Kidney (tissue), 14 donors: ENCODE results near the gene MRPL52. TPM values are rescaled to one million over a fixed set of nuclear protein-coding genes. Genes with fewer than 3 reads are reported as not detected.
"Not testable (repeated sequence)": the region's sequence is repeated elsewhere in the genome, so short reads cannot be mapped to it uniquely, and the experiment has no call there.

ENCODE experiments used
- DNase-seq, 5 donors: peaks; one replicate each; pipeline ENCODE4 v3.0.0-alpha.2; 2013 to 2020
- FAIRE-seq: peaks from 2 replicates; lab custom pipeline; 2012; peaks lifted over from hg19 to GRCh38; lab: Jason Lieb, UNC
- H3K27ac ChIP-seq, 2 donors: one replicate each; pipeline ENCODE4 v1.7.0; 2013; ENCODE audit warnings: low read depth in 2 of 2, low read length in 2 of 2, inconsistent platforms in 1 of 2
- H3K27me3 ChIP-seq: one replicate; pipeline ENCODE4 v1.7.1; 2013; ENCODE audit warnings: low read length, inconsistent platforms; ENCODE audit not compliant: control insufficient read depth, insufficient read depth
- H3K36me3 ChIP-seq, 3 donors: one replicate each; pipeline versions ENCODE4 v1.7.0 to v1.7.1; 2013; ENCODE audit warnings: low read length in 3 of 3, control low read depth in 1 of 3, inconsistent platforms in 1 of 3; ENCODE audit not compliant: insufficient read depth in 3 of 3, control insufficient read depth in 2 of 3
- H3K4me1 ChIP-seq, 3 donors: one replicate each; pipeline versions ENCODE4 v1.7.0 to v1.7.1; 2013; ENCODE audit warnings: low read length in 3 of 3, inconsistent platforms in 1 of 3, low read depth in 1 of 3; ENCODE audit not compliant: control insufficient read depth in 2 of 3, insufficient read depth in 2 of 3
- H3K4me3 ChIP-seq, 3 donors: one replicate each; pipeline versions ENCODE4 v1.7.0 to v1.8.1; 2013; ENCODE audit warnings: low read length in 3 of 3, control low read depth in 1 of 3, inconsistent platforms in 1 of 3
- H3K9ac ChIP-seq, 3 donors: one replicate each; pipeline versions ENCODE4 v1.7.0 to v1.7.1; 2013; ENCODE audit warnings: low read length in 3 of 3, control low read depth in 1 of 3, inconsistent platforms in 1 of 3
- H3K9me3 ChIP-seq, 3 donors: one replicate each; pipeline versions ENCODE4 v1.7.0 to v1.7.1; 2013; ENCODE audit warnings: low read length in 3 of 3, control low read depth in 1 of 3, inconsistent platforms in 1 of 3; ENCODE audit not compliant: control insufficient read depth in 2 of 3, insufficient read depth in 1 of 3
- intact Hi-C: fragments of 100-400 bp; cut with DNase I; formaldehyde crosslinking; loops from one replicate; pipeline ENCODE4 v1.11.1; 2022
- polyA plus RNA-seq: library from polyadenylated mRNA; stranded (reverse); fragments of 350-450 nt; fragmentation: Illumina TruSeq; extraction: RNeasy Lipid Tissue Mini Kit (QIAGEN cat#74804); gene quantifications from one replicate; pipeline ENCODE4 v1.2.3, GENCODE V29; 2014; ENCODE audit warnings: low read depth, low replicate concordance; ENCODE audit not compliant: insufficient read depth
- total RNA-seq: library from RNA; stranded (reverse); fragmentation: NEBNext Ultra II Directional; extraction: Animal tissue kit (Norgen Biotek cat#: 25700); gene quantifications from one replicate; pipeline ENCODE4 v1.2.1, GENCODE V29; 2021
- TF ChIP-seq, protein P1 (sequence below): IDR thresholded peaks from 3 replicates; pipeline ENCODE4 v1.5.1; 2012; ENCODE audit warnings: mild to moderate bottlenecking, moderate library complexity, borderline replicate concordance; ENCODE audit not compliant: insufficient read depth; ENCODE audit errors: extremely low read depth
- donor health status: control.
- donor health status: control.
- donor health status: control.
- donor health status: control.
- donor health status: control.
- donor health status: DM: yes; HTN: yes; CAD: no.
- donor health status: Normal renal cell carcinoma (clear cell type).

The MRPL52 gene
- total and polyA plus RNA-seq, 2 donors from 2014 or later: 74.3 to 255 TPM

DNA sequence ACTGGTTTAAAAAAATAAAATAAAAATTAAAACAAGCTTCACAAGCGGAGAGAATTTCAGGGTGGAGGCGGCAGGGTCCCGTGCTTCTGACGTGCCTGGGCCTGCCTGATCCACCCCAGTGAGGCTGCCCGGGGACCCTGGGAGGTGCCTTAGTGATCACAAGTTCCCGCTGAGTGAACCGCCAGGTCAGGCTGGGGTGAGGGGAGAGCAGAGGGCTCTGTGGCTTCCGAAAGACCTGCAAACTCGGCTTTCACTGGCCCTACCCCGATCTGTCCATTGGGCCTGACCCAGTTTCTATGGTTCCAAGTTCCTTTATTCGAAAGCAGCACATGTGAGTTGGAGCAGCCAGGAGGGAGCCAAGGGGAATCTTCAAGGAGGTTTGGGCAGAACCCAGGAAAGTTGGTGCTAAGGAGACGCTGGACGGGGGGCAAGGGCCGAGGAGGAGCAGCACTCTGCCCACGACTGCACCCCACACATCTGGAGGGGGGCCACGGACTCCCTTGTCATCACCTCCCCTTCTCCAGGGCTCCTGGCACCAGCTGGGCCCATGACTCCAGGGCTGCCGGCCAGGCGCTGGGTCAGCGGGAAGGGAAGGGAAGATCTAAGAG, 19.6 kb downstream of the MRPL52 start:
- Histone ChIP-seq H3K4me3 (no peak overlapping the region), H3K9ac (peak overlapping the region in 1 of 3 donors; percentile 46), H3K27me3 (no peaks in the 10 kb centered on the region), H3K36me3 (peaks cover 6 to 18% (median 7%) of the 10 kb centered on the region in 3 donors), H3K9me3 (no peaks in the 10 kb centered on the region), H3K27ac (peak overlapping the region; percentile 71 to 76), H3K4me1 (peaks cover 3 to 21% (median 10%) of the 10 kb centered on the region in 3 donors)
- DNase-seq: peak; percentile 27 to 84 (median 35)
- TF ChIP-seq, protein P1, sequence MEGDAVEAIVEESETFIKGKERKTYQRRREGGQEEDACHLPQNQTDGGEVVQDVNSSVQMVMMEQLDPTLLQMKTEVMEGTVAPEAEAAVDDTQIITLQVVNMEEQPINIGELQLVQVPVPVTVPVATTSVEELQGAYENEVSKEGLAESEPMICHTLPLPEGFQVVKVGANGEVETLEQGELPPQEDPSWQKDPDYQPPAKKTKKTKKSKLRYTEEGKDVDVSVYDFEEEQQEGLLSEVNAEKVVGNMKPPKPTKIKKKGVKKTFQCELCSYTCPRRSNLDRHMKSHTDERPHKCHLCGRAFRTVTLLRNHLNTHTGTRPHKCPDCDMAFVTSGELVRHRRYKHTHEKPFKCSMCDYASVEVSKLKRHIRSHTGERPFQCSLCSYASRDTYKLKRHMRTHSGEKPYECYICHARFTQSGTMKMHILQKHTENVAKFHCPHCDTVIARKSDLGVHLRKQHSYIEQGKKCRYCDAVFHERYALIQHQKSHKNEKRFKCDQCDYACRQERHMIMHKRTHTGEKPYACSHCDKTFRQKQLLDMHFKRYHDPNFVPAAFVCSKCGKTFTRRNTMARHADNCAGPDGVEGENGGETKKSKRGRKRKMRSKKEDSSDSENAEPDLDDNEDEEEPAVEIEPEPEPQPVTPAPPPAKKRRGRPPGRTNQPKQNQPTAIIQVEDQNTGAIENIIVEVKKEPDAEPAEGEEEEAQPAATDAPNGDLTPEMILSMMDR: no peak
- no peak for FAIRE-seq
- intact Hi-C loops: no loop called here

DNA sequence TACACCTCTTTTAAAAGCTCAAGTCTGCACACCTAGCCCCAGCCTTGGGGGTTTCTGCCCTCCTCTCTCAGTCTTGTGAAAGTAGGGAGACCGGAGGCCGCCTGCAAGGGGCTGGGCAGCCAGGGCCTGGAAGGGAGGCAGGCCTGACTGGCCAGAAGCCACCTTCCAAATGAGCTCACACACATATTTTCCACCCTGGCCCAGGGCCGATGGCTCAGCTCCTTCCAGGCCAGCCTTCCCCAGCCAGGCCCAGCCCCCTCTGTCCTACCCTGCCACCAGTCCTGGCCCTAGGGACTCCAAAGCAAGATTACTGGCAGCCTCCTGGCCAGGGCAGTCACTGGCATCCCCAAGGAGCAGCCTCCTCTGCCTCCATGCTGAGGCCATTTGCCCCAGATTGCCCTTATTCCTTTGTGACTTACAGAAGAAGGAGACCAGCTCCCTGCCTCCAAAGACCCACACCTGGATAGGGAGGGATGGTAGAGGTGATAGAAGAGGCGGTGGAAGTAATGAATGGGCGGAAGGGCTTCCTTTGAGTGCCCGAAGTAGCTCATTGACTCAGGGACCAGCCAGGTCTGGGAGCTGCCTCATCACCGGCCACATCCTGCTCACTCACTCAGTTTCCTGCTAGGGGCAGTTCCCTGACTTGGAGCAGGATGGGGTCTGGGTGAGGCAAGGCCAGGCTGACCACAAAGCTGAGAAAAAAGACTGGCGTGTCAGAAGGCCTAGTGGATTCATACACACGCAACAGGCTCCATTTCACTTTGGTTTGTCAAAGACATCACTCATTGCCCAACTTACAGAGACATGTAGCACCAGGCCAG, 21.5 kb downstream of the MRPL52 start:
- no peak for FAIRE-seq
- TF ChIP-seq, protein P1: no peak
- intact Hi-C loops: loop anchor here (10.0 kb wide), 1 partner anchor 276 kb away; no protein-coding TSS in a partner anchor
- H3K9me3 ChIP-seq: no peaks in the 10 kb centered on the region
- peak in 2 of 5 donors; percentile 41 to 94 for DNase-seq
- H3K4me3 ChIP-seq: no peak overlapping the region
- H3K27ac ChIP-seq: peak overlapping the region; percentile 67 to 86
- H3K9ac ChIP-seq: peak overlapping the region in 1 of 3 donors; percentile 26
- peaks cover 3 to 21% (median 10%) of the 10 kb centered on the region in 3 donors for H3K4me1 ChIP-seq
- H3K27me3 ChIP-seq: no peaks in the 10 kb centered on the region
- H3K36me3 ChIP-seq: peaks cover 0 to 3% (median 2%) of the 10 kb centered on the region in 3 donors

DNA sequence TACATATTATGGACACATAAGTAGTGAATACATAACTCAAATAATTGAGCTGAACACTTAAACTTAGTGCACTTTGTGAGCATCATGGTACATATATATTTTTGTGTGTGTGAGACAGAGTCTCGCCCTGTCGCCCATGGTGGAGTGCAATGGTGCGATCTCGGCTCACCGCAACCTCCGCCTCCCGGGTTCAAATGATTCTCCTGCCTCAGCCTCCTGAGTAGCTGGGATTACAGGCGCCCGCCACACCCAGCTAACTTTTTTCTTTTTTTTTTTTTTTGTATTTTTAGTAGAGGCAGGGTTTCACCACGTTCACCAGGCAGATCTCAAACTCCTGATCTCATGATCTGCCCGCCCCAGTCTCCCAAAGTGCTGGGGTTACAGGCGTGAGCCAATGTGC, 22.5 kb downstream of the MRPL52 start:
- not testable (repeated sequence) for H3K9me3 ChIP-seq, H3K36me3 ChIP-seq, H3K27ac ChIP-seq, H3K4me3 ChIP-seq, DNase-seq, H3K27me3 ChIP-seq, FAIRE-seq, H3K9ac ChIP-seq
- intact Hi-C loops: loop anchor here (10.0 kb wide), 1 partner anchor 277 kb away; no protein-coding TSS in a partner anchor
- H3K4me1 ChIP-seq: peaks cover 3 to 21% (median 10%) of the 10 kb centered on the region in 3 donors

DNA sequence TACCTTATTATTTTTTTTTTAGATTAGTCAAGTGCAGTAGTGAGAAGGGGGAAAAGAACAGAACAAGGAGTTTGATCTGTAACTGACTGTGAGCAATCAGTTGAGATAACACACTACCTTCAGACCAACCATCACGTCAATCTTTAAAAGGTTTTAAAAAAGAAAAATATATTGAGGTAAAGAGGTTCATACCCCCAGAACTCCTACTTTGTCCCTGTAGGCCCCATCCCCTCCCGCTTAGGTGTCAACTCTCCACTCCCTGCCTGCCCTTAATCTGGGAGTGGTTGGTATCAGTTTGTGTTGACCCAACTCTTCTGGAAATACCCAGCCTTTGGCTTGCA, 22.9 kb downstream of the MRPL52 start:
- no peak for FAIRE-seq
- H3K27ac ChIP-seq: no peak overlapping the region
- TF ChIP-seq, protein P1: no peak
- H3K4me3 ChIP-seq: no peak overlapping the region
- H3K36me3 ChIP-seq: no peaks in the 10 kb centered on the region
- no peaks in the 10 kb centered on the region for H3K9me3 ChIP-seq
- peaks cover 3 to 21% (median 10%) of the 10 kb centered on the region in 3 donors for H3K4me1 ChIP-seq
- no peaks in the 10 kb centered on the region for H3K27me3 ChIP-seq
- no peak for DNase-seq
- intact Hi-C loops: loop anchor here (10.0 kb wide), 1 partner anchor 278 kb away; no protein-coding TSS in a partner anchor
- no peak overlapping the region for H3K9ac ChIP-seq
